HepG2 (cell line): ENCODE results near the gene OPTN. TPM values are rescaled to one million over a fixed set of nuclear protein-coding genes. Genes with fewer than 3 reads are reported as not detected.

Source experiments
- AKAP8 ChIP-seq: sonication (generic); formaldehyde crosslinking; IDR thresholded peaks from 2 replicates; pipeline ENCODE4 v1.5.1; 2020; ENCODE audit warnings: mild to moderate bottlenecking, missing genetic modification reagents
- BCL3 ChIP-seq: sonication (generic); formaldehyde crosslinking; IDR thresholded peaks from 2 replicates; pipeline ENCODE4 v1.5.1; 2020; ENCODE audit warnings: mild to moderate bottlenecking, missing genetic modification reagents, moderate library complexity
- CBX2 ChIP-seq, 2 experiments: fragments of 200-600 bp in 1 of 2; sonication (generic); formaldehyde crosslinking in 1 of 2; IDR thresholded peaks; 2 replicates each; pipeline versions ENCODE4 v1.7.0 to v1.8.1; 2018 to 2022; ENCODE audit warnings: low read depth in 2 of 2, low read length in 1 of 2, mild to moderate bottlenecking in 1 of 2, missing genetic modification reagents in 1 of 2
- HNRNPH1 ChIP-seq: fragments of 200-400 bp; formaldehyde crosslinking; optimal IDR thresholded peaks from 2 replicates; pipeline ENCODE3; 2017; ENCODE audit warnings: mild to moderate bottlenecking, low read depth, low read length
- KDM5A ChIP-seq: fragments of 200-600 bp; sonication (generic); IDR thresholded peaks from 2 replicates; pipeline ENCODE4 v1.7.0; 2018; ENCODE audit warnings: antibody characterized with exemption, mild to moderate bottlenecking, low read length, borderline replicate concordance
- RNF2 ChIP-seq: fragments of 450-650 bp; conservative IDR thresholded peaks from 2 replicates; pipeline ENCODE4 v1.6.1; 2016; ENCODE audit warnings: low read depth
- SOX6 ChIP-seq, 2 experiments: fragments of 450-650 bp in 1 of 2; sonication (generic) in 1 of 2; formaldehyde crosslinking in 1 of 2; IDR thresholded peaks; 2 replicates each; pipeline versions ENCODE4 v1.4.0 to v1.6.1; 2017 to 2020; ENCODE audit warnings: antibody characterized with exemption in 1 of 2, mild to moderate bottlenecking in 1 of 2, missing genetic modification reagents in 1 of 2
- SRSF9 ChIP-seq: fragments of 200-400 bp; formaldehyde crosslinking; IDR thresholded peaks from 2 replicates; pipeline ENCODE4 v1.6.1; 2018; ENCODE audit warnings: borderline replicate concordance, mild to moderate bottlenecking, low read depth, low read length; ENCODE audit not compliant: insufficient read depth, poor library complexity, severe bottlenecking
- TRAFD1 ChIP-seq: sonication (generic); formaldehyde crosslinking; IDR thresholded peaks from 2 replicates; pipeline ENCODE4 v1.5.1; 2020; ENCODE audit warnings: missing genetic modification reagents, mild to moderate bottlenecking, borderline replicate concordance
- ZMYM2 ChIP-seq: sonication (generic); formaldehyde crosslinking; IDR thresholded peaks from 2 replicates; pipeline ENCODE4 v1.8.0; 2022; ENCODE audit warnings: mild to moderate bottlenecking, missing genetic modification reagents
- ZNF816 ChIP-seq: sonication (generic); formaldehyde crosslinking; IDR thresholded peaks from 2 replicates; pipeline ENCODE4 v1.8.0; 2022; ENCODE audit warnings: missing genetic modification reagents, mild to moderate bottlenecking, borderline replicate concordance
- ZSCAN25 ChIP-seq: sonication (generic); formaldehyde crosslinking; IDR thresholded peaks from 2 replicates; pipeline ENCODE4 v1.8.0; 2022; ENCODE audit warnings: mild to moderate bottlenecking, missing genetic modification reagents
- polyA plus RNA-seq, 8 experiments: library from polyadenylated mRNA; depleted of rRNA in 3 of 8; stranded (reverse) in 7 of 8; unstranded in 1 of 8; fragments of >200 nt; fragmentation: Illumina TruSeq in 4 of 8; extraction: Trizol in 4 of 8; gene quantifications; 2 replicates each; pipeline versions ENCODE4 v1.2.1 to v1.2.3, GENCODE V29; 2011 to 2016; ENCODE audit warnings: low read depth in 4 of 8, missing spikeins in 1 of 8, mixed read lengths in 1 of 8; ENCODE audit not compliant: insufficient read depth in 1 of 8
- total RNA-seq, 5 experiments: library from RNA; depleted of rRNA; stranded (reverse); fragments of >200 nt; fragmentation: Illumina TruSeq; extraction: Trizol; gene quantifications; 2 replicates each; pipeline ENCODE4 v1.2.3, GENCODE V29; 2016; ENCODE audit warnings: low read depth in 1 of 5
- TF ChIP-seq, protein P1 (sequence below): sonication (generic); formaldehyde crosslinking; IDR thresholded peaks from 2 replicates; pipeline ENCODE4 v1.8.0; 2022; ENCODE audit warnings: mild to moderate bottlenecking, missing genetic modification reagents
- TF ChIP-seq, protein P2 (sequence below): sonication (generic); formaldehyde crosslinking; conservative IDR thresholded peaks from 2 replicates; pipeline ENCODE4 v1.4.0; 2020; ENCODE audit warnings: missing genetic modification reagents
- TF ChIP-seq, protein P3 (sequence below), 2 experiments: sonication (generic) in 1 of 2; formaldehyde crosslinking in 1 of 2; IDR thresholded peaks; 2 replicates each; pipeline versions ENCODE4 v1.6.1 to v1.9.0; 2014 to 2022; ENCODE audit warnings: antibody characterized with exemption in 1 of 2, borderline replicate concordance in 1 of 2, inconsistent platforms in 1 of 2, low read depth in 1 of 2, missing genetic modification reagents in 1 of 2

OPTN gene
- total and polyA plus RNA-seq, 2 of the 13 experiments (the other 11 are each of a cell fraction or from before 2014, with no cell fraction given) = 13.4 to 46.6 TPM

- TF ChIP-seq ZNF816 (CRISPR knock-in tag) (no peak), RNF2 (no peak), HNRNPH1 (no peak), CBX2 (IDR thresholded peaks at IDR 0.05; ENCODE audit: low read depth, low read length) (no peak), CBX2 (CRISPR knock-in tag; IDR thresholded peaks at IDR 0.05; ENCODE audit: low read depth) (no peak), BCL3 (CRISPR knock-in tag) (no peak), AKAP8 (CRISPR knock-in tag) (no peak), KDM5A (no peak), SRSF9 (no peak), SOX6 (IDR thresholded peaks at IDR 0.05) (no peak), SOX6 (CRISPR knock-in tag; IDR thresholded peaks at IDR 0.05) (peak; percentile 60), ZSCAN25 (CRISPR knock-in tag) (no peak), TRAFD1 (no peak), ZMYM2 (CRISPR knock-in tag) (no peak)
- TF ChIP-seq, protein P1, sequence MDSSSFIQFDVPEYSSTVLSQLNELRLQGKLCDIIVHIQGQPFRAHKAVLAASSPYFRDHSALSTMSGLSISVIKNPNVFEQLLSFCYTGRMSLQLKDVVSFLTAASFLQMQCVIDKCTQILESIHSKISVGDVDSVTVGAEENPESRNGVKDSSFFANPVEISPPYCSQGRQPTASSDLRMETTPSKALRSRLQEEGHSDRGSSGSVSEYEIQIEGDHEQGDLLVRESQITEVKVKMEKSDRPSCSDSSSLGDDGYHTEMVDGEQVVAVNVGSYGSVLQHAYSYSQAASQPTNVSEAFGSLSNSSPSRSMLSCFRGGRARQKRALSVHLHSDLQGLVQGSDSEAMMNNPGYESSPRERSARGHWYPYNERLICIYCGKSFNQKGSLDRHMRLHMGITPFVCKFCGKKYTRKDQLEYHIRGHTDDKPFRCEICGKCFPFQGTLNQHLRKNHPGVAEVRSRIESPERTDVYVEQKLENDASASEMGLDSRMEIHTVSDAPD (CRISPR knock-in tag) = no peak
- TF ChIP-seq, protein P2, sequence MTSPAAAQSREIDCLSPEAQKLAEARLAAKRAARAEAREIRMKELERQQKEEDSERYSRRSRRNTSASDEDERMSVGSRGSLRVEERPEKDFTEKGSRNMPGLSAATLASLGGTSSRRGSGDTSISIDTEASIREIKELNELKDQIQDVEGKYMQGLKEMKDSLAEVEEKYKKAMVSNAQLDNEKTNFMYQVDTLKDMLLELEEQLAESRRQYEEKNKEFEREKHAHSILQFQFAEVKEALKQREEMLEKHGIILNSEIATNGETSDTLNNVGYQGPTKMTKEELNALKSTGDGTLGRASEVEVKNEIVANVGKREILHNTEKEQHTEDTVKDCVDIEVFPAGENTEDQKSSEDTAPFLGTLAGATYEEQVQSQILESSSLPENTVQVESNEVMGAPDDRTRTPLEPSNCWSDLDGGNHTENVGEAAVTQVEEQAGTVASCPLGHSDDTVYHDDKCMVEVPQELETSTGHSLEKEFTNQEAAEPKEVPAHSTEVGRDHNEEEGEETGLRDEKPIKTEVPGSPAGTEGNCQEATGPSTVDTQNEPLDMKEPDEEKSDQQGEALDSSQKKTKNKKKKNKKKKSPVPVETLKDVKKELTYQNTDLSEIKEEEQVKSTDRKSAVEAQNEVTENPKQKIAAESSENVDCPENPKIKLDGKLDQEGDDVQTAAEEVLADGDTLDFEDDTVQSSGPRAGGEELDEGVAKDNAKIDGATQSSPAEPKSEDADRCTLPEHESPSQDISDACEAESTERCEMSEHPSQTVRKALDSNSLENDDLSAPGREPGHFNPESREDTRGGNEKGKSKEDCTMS = no peak
- TF ChIP-seq, protein P3, sequence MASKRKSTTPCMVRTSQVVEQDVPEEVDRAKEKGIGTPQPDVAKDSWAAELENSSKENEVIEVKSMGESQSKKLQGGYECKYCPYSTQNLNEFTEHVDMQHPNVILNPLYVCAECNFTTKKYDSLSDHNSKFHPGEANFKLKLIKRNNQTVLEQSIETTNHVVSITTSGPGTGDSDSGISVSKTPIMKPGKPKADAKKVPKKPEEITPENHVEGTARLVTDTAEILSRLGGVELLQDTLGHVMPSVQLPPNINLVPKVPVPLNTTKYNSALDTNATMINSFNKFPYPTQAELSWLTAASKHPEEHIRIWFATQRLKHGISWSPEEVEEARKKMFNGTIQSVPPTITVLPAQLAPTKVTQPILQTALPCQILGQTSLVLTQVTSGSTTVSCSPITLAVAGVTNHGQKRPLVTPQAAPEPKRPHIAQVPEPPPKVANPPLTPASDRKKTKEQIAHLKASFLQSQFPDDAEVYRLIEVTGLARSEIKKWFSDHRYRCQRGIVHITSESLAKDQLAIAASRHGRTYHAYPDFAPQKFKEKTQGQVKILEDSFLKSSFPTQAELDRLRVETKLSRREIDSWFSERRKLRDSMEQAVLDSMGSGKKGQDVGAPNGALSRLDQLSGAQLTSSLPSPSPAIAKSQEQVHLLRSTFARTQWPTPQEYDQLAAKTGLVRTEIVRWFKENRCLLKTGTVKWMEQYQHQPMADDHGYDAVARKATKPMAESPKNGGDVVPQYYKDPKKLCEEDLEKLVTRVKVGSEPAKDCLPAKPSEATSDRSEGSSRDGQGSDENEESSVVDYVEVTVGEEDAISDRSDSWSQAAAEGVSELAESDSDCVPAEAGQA (IDR thresholded peaks at IDR 0.05; ENCODE audit: low read depth) = no peak
- TF ChIP-seq, protein P3 (CRISPR knock-in tag; IDR thresholded peaks at IDR 0.05; ENCODE audit: borderline replicate concordance) = no peak
Measured at GRCh38 chr10:13080643-13081042, 19.3 kb upstream of the OPTN start (continued).
